ENCODE measurements around the gene SLC9A6. TPM values are rescaled to one million over a fixed set of nuclear protein-coding genes. Genes with fewer than 3 reads are reported as not detected.

The SLC9A6 gene
- total and polyA plus RNA-seq, 2 of the 13 experiments (the other 11 are each of a cell fraction or from before 2014, with no cell fraction given) = 3.9 to 8.0 TPM

DNA sequence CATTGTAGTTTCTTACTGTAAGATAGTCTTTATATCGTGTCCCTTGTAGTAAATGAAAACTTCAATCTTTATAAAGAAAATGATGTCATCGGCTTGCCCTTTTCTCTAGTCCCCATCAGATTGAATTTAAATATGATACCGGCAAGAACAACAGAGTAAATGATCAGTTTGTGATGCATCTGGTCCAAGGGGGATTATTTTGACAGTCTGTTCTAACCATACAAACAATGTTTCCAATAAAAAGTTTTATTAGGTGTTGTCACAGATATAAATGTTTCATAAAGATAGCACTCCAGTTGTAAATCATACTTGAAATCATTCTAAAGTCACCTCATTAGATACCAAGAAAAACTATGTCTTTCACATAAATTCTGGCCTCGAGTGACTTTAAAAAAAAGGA, 72.3 kb downstream of the SLC9A6 start:
- BruUV-seq (replicated peaks) = no TSS peak
- intact Hi-C loops (cut with micrococcal nuclease; ENCODE audit: unreplicated experiment) = no loop called here
- Histone ChIP-seq H3K4me3 (replicated peaks in 1 of 3; ENCODE audit: insufficient read depth in 1 of 3, low read depth in 2 of 3, low read length in 3 of 3) (no peak overlapping the region), H4K20me1 (ENCODE audit: insufficient read depth, low read length) (no peaks in the 10 kb centered on the region), H3K9ac (ENCODE audit: insufficient read depth, low read depth, low read length) (no peak overlapping the region), H3K79me2 (ENCODE audit: insufficient read depth, low read length) (no peaks in the 10 kb centered on the region), H3K4me1 (ENCODE audit: insufficient read depth, low read length) (no peaks in the 10 kb centered on the region), H3K27me3 (ENCODE audit: control insufficient read depth in 1 of 2, insufficient read depth in 2 of 2, low read length in 2 of 2) (no peaks in the 10 kb centered on the region), H3K4me2 (ENCODE audit: low read depth, low read length) (no peak overlapping the region), H3K27ac (ENCODE audit: extremely low read length, insufficient read depth, low read length) (no peak overlapping the region), H3K36me3 (replicated peaks in 1 of 2; ENCODE audit: control insufficient read depth in 1 of 2, insufficient read depth in 2 of 2, low read length in 2 of 2) (no peaks in the 10 kb centered on the region), H3K9me3 (ENCODE audit: low read length) (no peaks in the 10 kb centered on the region), H2AFZ (ENCODE audit: low read length) (no peak overlapping the region)
- ChIA-PET CTCF (ENCODE audit: low intra/inter-chr PET ratio, low total read pairs) (no interaction called here), POLR2A (no interaction called here)
- no peak for ATAC-seq
- FAIRE-seq = no peak
- 47% methylated on average over 4 of the region's 4 CpGs for WGBS (ENCODE audit: low lambda C conversion rate)
- TF ChIP-seq ATF7 (IDR thresholded peaks at IDR 0.05) = 0 out of 2 replicates have a peak, but pooled peaks have one; percentile 39
- no peak for TF ChIP-seq ATF7 (CRISPR knock-in tag; IDR thresholded peaks at IDR 0.05)
- TF ChIP-seq ZNF263 (CRISPR knock-in tag; IDR thresholded peaks at IDR 0.05) = no peak
- in situ Hi-C loops (cut with HindIII; ENCODE audit: extremely low pct_ligation_motif_present, low pct_unique_long_range_greater_than_20kb) = no loop called here
- DNase-seq (ENCODE audit: low spot score) = no peak

DNA sequence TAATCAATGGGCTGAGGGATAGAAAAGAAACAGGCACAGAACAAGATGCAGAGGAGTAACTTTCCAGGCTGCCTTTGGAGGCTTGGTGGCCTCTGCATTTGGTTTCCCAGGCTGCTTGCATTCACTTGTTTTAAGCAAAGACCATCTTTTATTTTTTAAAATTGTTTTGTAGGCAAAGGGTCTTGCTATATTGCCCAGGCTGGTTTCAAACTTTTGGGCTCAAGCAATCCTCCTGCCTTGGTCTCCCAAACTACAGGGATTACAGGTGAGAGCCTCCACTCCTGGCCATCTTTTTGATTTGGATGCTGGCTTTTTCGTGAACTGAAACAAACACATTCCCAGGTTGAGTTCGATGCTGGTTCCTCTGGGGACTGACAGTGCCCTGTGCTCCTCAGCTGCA, 74.1 kb downstream of the SLC9A6 start:
- Histone ChIP-seq H3K4me2 (ENCODE audit: low read depth, low read length) (no peak overlapping the region), H3K4me3 (replicated peaks in 1 of 3; ENCODE audit: insufficient read depth in 1 of 3, low read depth in 2 of 3, low read length in 3 of 3) (no peak overlapping the region), H3K79me2 (ENCODE audit: insufficient read depth, low read length) (no peaks in the 10 kb centered on the region), H3K27me3 (ENCODE audit: control insufficient read depth in 1 of 2, insufficient read depth in 2 of 2, low read length in 2 of 2) (no peaks in the 10 kb centered on the region; a peak in 1 of 5 replicates), H2AFZ (ENCODE audit: low read length) (no peak overlapping the region), H3K4me1 (ENCODE audit: insufficient read depth, low read length) (no peaks in the 10 kb centered on the region), H3K9me3 (ENCODE audit: low read length) (no peaks in the 10 kb centered on the region), H3K27ac (ENCODE audit: extremely low read length, insufficient read depth, low read length) (no peak overlapping the region), H3K36me3 (replicated peaks in 1 of 2; ENCODE audit: control insufficient read depth in 1 of 2, insufficient read depth in 2 of 2, low read length in 2 of 2) (no peaks in the 10 kb centered on the region), H4K20me1 (ENCODE audit: insufficient read depth, low read length) (no peaks in the 10 kb centered on the region), H3K9ac (ENCODE audit: insufficient read depth, low read depth, low read length) (no peak overlapping the region)
- POLR2A ChIA-PET = no interaction called here
- WGBS (ENCODE audit: low lambda C conversion rate) = 0% methylated on average over 2 of the region's 2 CpGs
- intact Hi-C loops (cut with micrococcal nuclease; ENCODE audit: unreplicated experiment) (no loop called here), in situ Hi-C loops (cut with HindIII; ENCODE audit: extremely low pct_ligation_motif_present, low pct_unique_long_range_greater_than_20kb) (no loop called here)
- ATAC-seq (no peak), FAIRE-seq (no peak), DNase-seq (ENCODE audit: low spot score) (no peak)
- BruUV-seq (replicated peaks) = no TSS peak
- CTCF ChIA-PET (ENCODE audit: low intra/inter-chr PET ratio, low total read pairs) = no interaction called here
- TF ChIP-seq, protein P1, sequence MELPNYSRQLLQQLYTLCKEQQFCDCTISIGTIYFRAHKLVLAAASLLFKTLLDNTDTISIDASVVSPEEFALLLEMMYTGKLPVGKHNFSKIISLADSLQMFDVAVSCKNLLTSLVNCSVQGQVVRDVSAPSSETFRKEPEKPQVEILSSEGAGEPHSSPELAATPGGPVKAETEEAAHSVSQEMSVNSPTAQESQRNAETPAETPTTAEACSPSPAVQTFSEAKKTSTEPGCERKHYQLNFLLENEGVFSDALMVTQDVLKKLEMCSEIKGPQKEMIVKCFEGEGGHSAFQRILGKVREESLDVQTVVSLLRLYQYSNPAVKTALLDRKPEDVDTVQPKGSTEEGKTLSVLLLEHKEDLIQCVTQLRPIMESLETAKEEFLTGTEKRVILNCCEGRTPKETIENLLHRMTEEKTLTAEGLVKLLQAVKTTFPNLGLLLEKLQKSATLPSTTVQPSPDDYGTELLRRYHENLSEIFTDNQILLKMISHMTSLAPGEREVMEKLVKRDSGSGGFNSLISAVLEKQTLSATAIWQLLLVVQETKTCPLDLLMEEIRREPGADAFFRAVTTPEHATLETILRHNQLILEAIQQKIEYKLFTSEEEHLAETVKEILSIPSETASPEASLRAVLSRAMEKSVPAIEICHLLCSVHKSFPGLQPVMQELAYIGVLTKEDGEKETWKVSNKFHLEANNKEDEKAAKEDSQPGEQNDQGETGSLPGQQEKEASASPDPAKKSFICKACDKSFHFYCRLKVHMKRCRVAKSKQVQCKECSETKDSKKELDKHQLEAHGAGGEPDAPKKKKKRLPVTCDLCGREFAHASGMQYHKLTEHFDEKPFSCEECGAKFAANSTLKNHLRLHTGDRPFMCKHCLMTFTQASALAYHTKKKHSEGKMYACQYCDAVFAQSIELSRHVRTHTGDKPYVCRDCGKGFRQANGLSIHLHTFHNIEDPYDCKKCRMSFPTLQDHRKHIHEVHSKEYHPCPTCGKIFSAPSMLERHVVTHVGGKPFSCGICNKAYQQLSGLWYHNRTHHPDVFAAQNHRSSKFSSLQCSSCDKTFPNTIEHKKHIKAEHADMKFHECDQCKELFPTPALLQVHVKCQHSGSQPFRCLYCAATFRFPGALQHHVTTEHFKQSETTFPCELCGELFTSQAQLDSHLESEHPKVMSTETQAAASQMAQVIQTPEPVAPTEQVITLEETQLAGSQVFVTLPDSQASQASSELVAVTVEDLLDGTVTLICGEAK (IDR thresholded peaks at IDR 0.05) = no peak
- TF ChIP-seq, protein P1 (CRISPR knock-in tag; IDR thresholded peaks at IDR 0.05) = no peak
- TF ChIP-seq IRX3 (CRISPR knock-in tag; IDR thresholded peaks at IDR 0.05; ENCODE audit: borderline replicate concordance, low read depth) = no peak
- TF ChIP-seq, protein P2, sequence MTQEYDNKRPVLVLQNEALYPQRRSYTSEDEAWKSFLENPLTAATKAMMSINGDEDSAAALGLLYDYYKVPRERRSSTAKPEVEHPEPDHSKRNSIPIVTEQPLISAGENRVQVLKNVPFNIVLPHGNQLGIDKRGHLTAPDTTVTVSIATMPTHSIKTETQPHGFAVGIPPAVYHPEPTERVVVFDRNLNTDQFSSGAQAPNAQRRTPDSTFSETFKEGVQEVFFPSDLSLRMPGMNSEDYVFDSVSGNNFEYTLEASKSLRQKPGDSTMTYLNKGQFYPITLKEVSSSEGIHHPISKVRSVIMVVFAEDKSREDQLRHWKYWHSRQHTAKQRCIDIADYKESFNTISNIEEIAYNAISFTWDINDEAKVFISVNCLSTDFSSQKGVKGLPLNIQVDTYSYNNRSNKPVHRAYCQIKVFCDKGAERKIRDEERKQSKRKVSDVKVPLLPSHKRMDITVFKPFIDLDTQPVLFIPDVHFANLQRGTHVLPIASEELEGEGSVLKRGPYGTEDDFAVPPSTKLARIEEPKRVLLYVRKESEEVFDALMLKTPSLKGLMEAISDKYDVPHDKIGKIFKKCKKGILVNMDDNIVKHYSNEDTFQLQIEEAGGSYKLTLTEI (CRISPR knock-in tag; conservative IDR thresholded peaks at IDR 0.05) = no peak
- TF ChIP-seq HNRNPL (IDR thresholded peaks at IDR 0.05; ENCODE audit: low read depth, low read length) = no peak
- TF ChIP-seq NFYB (CRISPR knock-in tag; IDR thresholded peaks at IDR 0.05) = no peak
